H1 (cell line): Measurements from ENCODE around the gene LAYN. TPM values are rescaled to one million over a fixed set of nuclear protein-coding genes. Genes with fewer than 3 reads are reported as not detected.

ENCODE experiments used
- CTCF ChIA-PET: fragments of 300-600 bp; sonication (Branson Sonifier 250); formaldehyde crosslinking; loops from one replicate; lab custom pipeline; 2021; ENCODE audit not compliant: partially characterized antibody; lab: Charles Lee
- POLR2A ChIA-PET: fragments of 300-600 bp; sonication (Branson Sonifier 250); formaldehyde crosslinking; loops from one replicate; lab custom pipeline; 2021; ENCODE audit warnings: inconsistent platforms; ENCODE audit not compliant: partially characterized antibody; lab: Charles Lee
- DNase-seq, 2 experiments: peaks; one replicate each; pipeline versions ENCODE4 v3.0.0 to v3.0.0-alpha.2; 2010 to 2022; ENCODE audit warnings: low spot score in 2 of 2, low read depth in 1 of 2, mixed read lengths in 1 of 2
- FAIRE-seq: peaks from 2 replicates; lab custom pipeline; 2011; peaks lifted over from hg19 to GRCh38; lab: Jason Lieb, UNC
- H2AFZ ChIP-seq: 2 replicates; pipeline ENCODE4 v1.8.1; 2012; ENCODE audit warnings: low read length, inconsistent platforms
- H2AK5ac ChIP-seq: 2 replicates; pipeline ENCODE4 v1.6.1; 2013; ENCODE audit warnings: low read depth, low read length
- H2BK120ac ChIP-seq: replicated peaks from 2 replicates; pipeline ENCODE3; 2013; ENCODE audit warnings: low read depth, low read length, inconsistent platforms
- H2BK12ac ChIP-seq: 2 replicates; pipeline ENCODE4 v1.6.1; 2013; ENCODE audit warnings: low read depth, low read length
- H2BK15ac ChIP-seq: 2 replicates; pipeline ENCODE4 v1.6.1; 2013; ENCODE audit warnings: low read length
- H2BK20ac ChIP-seq: 2 replicates; pipeline ENCODE4 v1.6.1; 2013; ENCODE audit warnings: low read length
- H2BK5ac ChIP-seq: 2 replicates; pipeline ENCODE4 v1.6.1; 2013; ENCODE audit warnings: low read depth, low read length
- H3K14ac ChIP-seq: 2 replicates; pipeline ENCODE4 v1.6.1; 2013; ENCODE audit warnings: inconsistent platforms; ENCODE audit not compliant: insufficient read length
- H3K18ac ChIP-seq: 2 replicates; pipeline ENCODE4 v1.6.1; 2013; ENCODE audit warnings: low read length; ENCODE audit errors: extremely low read depth
- H3K23ac ChIP-seq: 2 replicates; pipeline ENCODE4 v1.6.1; 2013; ENCODE audit warnings: inconsistent platforms; ENCODE audit not compliant: insufficient read length
- H3K23me2 ChIP-seq: 2 replicates; pipeline ENCODE4 v1.6.1; 2013; ENCODE audit warnings: low read depth, low read length
- H3K27ac ChIP-seq: 2 replicates; pipeline ENCODE4 v1.6.1; 2011; ENCODE audit warnings: low read depth, low read length, inconsistent platforms
- H3K27me3 ChIP-seq, 4 experiments: replicated peaks in 1 of 4; 1 replicate in 1 of 4; 2 replicates in 3 of 4; pipeline versions ENCODE4 v1.6.1 to v1.8.1; 2011 to 2013; ENCODE audit warnings: low read length in 3 of 4, mild to moderate bottlenecking in 3 of 4, inconsistent platforms in 2 of 4, mixed read lengths in 2 of 4, moderate library complexity in 1 of 4; ENCODE audit not compliant: control insufficient read depth in 3 of 4, insufficient read depth in 3 of 4; ENCODE audit errors: extremely low read depth in 1 of 4
- H3K36me3 ChIP-seq, 4 experiments: 2 replicates each; pipeline versions ENCODE4 v1.6.1 to v1.8.1; 2011 to 2013; ENCODE audit warnings: mild to moderate bottlenecking in 4 of 4, low read length in 3 of 4, moderate library complexity in 2 of 4, control low read depth in 1 of 4, inconsistent platforms in 1 of 4; ENCODE audit not compliant: insufficient read depth in 4 of 4, control insufficient read depth in 2 of 4
- H3K4ac ChIP-seq: replicated peaks from 2 replicates; pipeline ENCODE3; 2013; ENCODE audit warnings: low read length, low read depth, mixed read lengths, inconsistent platforms; ENCODE audit not compliant: insufficient read length
- H3K4me1 ChIP-seq, 4 experiments: replicated peaks in 1 of 4; 1 replicate in 1 of 4; 2 replicates in 3 of 4; pipeline versions ENCODE4 v1.6.1 to v1.8.1; 2011 to 2013; ENCODE audit warnings: low read length in 3 of 4, inconsistent platforms in 2 of 4, mixed read lengths in 1 of 4; ENCODE audit not compliant: insufficient read depth in 4 of 4, control insufficient read depth in 3 of 4
- H3K4me2 ChIP-seq, 2 experiments: 2 replicates each; pipeline versions ENCODE4 v1.6.1 to v1.8.1; 2011 to 2013; ENCODE audit warnings: low read depth in 2 of 2, low read length in 2 of 2, control low read depth in 1 of 2, inconsistent platforms in 1 of 2, mild to moderate bottlenecking in 1 of 2; ENCODE audit not compliant: insufficient read depth in 1 of 2
- H3K4me3 ChIP-seq, 4 experiments: fragments of 200-600, 300-600 bp in 1 of 4; sonication (generic), shearing (Covaris generic), sonication (Bioruptor Twin) in 1 of 4; 2 replicates each; pipeline versions ENCODE4 v1.5.1 to v1.8.1; 2011 to 2016; ENCODE audit warnings: low read length in 4 of 4, low read depth in 3 of 4, control low read depth in 2 of 4, inconsistent platforms in 2 of 4, mild to moderate bottlenecking in 2 of 4, mixed read lengths in 1 of 4, moderate library complexity in 1 of 4; ENCODE audit not compliant: insufficient read depth in 2 of 4; ENCODE audit errors: extremely low read depth in 1 of 4
- H3K56ac ChIP-seq: replicated peaks from 2 replicates; pipeline ENCODE3; 2013; ENCODE audit warnings: low read depth, mild to moderate bottlenecking, mixed read lengths, low read length, inconsistent platforms; ENCODE audit not compliant: insufficient read length
- H3K79me1 ChIP-seq: 2 replicates; pipeline ENCODE4 v1.6.1; 2013; ENCODE audit warnings: low read depth, low read length, control low read depth
- H3K79me2 ChIP-seq, 2 experiments: 2 replicates each; pipeline versions ENCODE4 v1.6.1 to v1.8.1; 2012 to 2013; ENCODE audit warnings: low read length in 2 of 2, mild to moderate bottlenecking in 2 of 2, inconsistent platforms in 1 of 2; ENCODE audit not compliant: insufficient read depth in 2 of 2, control insufficient read depth in 1 of 2
- H3K9ac ChIP-seq, 4 experiments: replicated peaks in 1 of 4; 1 replicate in 1 of 4; 2 replicates in 3 of 4; pipeline versions ENCODE4 v1.6.1 to v1.8.1; 2011 to 2013; ENCODE audit warnings: low read depth in 3 of 4, low read length in 3 of 4, control low read depth in 2 of 4, mild to moderate bottlenecking in 2 of 4, moderate library complexity in 2 of 4, inconsistent platforms in 1 of 4; ENCODE audit errors: extremely low read depth in 1 of 4
- H3K9me3 ChIP-seq, 2 experiments: 2 replicates each; pipeline versions ENCODE4 v1.6.1 to v1.8.1; 2012 to 2013; ENCODE audit warnings: mild to moderate bottlenecking in 2 of 2, moderate library complexity in 2 of 2, control low read depth in 1 of 2, inconsistent platforms in 1 of 2, low read depth in 1 of 2, low read length in 1 of 2, mixed read lengths in 1 of 2; ENCODE audit not compliant: insufficient read depth in 2 of 2
- H4K20me1 ChIP-seq, 2 experiments: replicated peaks in 1 of 2; 2 replicates each; pipeline versions ENCODE3 to v1.8.1; 2011 to 2013; ENCODE audit warnings: inconsistent platforms in 2 of 2, low read length in 2 of 2, mild to moderate bottlenecking in 1 of 2; ENCODE audit not compliant: insufficient read depth in 2 of 2, control insufficient read depth in 1 of 2
- H4K5ac ChIP-seq: 2 replicates; pipeline ENCODE4 v1.6.1; 2013; ENCODE audit warnings: low read length, low read depth, mixed read lengths, inconsistent platforms; ENCODE audit not compliant: insufficient read length
- H4K8ac ChIP-seq: 2 replicates; pipeline ENCODE4 v1.8.0; 2013; ENCODE audit warnings: mild to moderate bottlenecking, moderate library complexity, low read length, inconsistent platforms; ENCODE audit not compliant: insufficient read depth; ENCODE audit errors: extremely low read depth
- H4K91ac ChIP-seq: replicated peaks from 2 replicates; pipeline ENCODE3; 2013; ENCODE audit warnings: low read length, mixed read lengths, inconsistent platforms; ENCODE audit not compliant: insufficient read length
- EP300 ChIP-seq, 2 experiments: IDR thresholded peaks; 1 replicate in 1 of 2; 2 replicates in 1 of 2; pipeline ENCODE4 v1.6.1; 2011 to 2012; ENCODE audit warnings: low read depth in 2 of 2, low read length in 2 of 2, mild to moderate bottlenecking in 2 of 2, borderline replicate concordance in 1 of 2, inconsistent platforms in 1 of 2, moderate library complexity in 1 of 2
- EZH2 ChIP-seq: fragments of 200-600 bp; sonication (generic); IDR thresholded peaks from 2 replicates; pipeline ENCODE4 v1.7.1; 2012; ENCODE audit warnings: low read depth, mild to moderate bottlenecking, moderate library complexity, low read length, inconsistent platforms; ENCODE audit not compliant: severe bottlenecking
- HDAC6 ChIP-seq: IDR thresholded peaks from one replicate; pipeline ENCODE4 v1.7.1; 2012; ENCODE audit warnings: low read depth, mild to moderate bottlenecking, inconsistent platforms, low read length, moderate library complexity
- JUN ChIP-seq: IDR thresholded peaks from 2 replicates; pipeline ENCODE4 v1.6.1; 2011; ENCODE audit warnings: low read depth, mild to moderate bottlenecking, improper control_type of control experiment, low read length
- MAX ChIP-seq: IDR thresholded peaks from 2 replicates; pipeline ENCODE4 v1.6.1; 2012; ENCODE audit warnings: inconsistent platforms
- POLR2AphosphoS5 ChIP-seq: IDR thresholded peaks from 2 replicates; pipeline ENCODE4 v1.6.1; 2011; ENCODE audit warnings: low read depth, low read length
- SIN3A ChIP-seq, 2 experiments: IDR thresholded peaks in 1 of 2; conservative IDR thresholded peaks in 1 of 2; 2 replicates each; pipeline ENCODE4 v1.6.1; 2011 to 2012; ENCODE audit warnings: low read length in 2 of 2, improper control_type of control experiment in 1 of 2, low read depth in 1 of 2, mild to moderate bottlenecking in 1 of 2
- TAF7 ChIP-seq: optimal IDR thresholded peaks from 2 replicates; pipeline ENCODE3; 2011; ENCODE audit warnings: low read depth, mild to moderate bottlenecking, inconsistent platforms, low read length, moderate library complexity, borderline replicate concordance
- TCF12 ChIP-seq: IDR thresholded peaks from 2 replicates; pipeline ENCODE4 v1.6.1; 2011; ENCODE audit warnings: low read depth, mild to moderate bottlenecking, low read length
- USF2 ChIP-seq: IDR thresholded peaks from 2 replicates; pipeline ENCODE4 v1.6.1; 2011; ENCODE audit warnings: low read length, improper control_type of control experiment
- polyA plus RNA-seq, 7 experiments: library from polyadenylated mRNA; depleted of rRNA in 3 of 7; stranded (reverse) in 5 of 7; unstranded in 2 of 7; fragments of >200 nt in 5 of 7; fragments of 200-250 nt in 2 of 7; gene quantifications; 1 replicate in 5 of 7; 2 replicates in 1 of 7; 4 replicates in 1 of 7; pipeline versions ENCODE4 v1.2.1 to v1.2.3, GENCODE V29; 2011 to 2013; ENCODE audit warnings: missing spikeins in 2 of 7, mixed read lengths in 2 of 7
- total RNA-seq: library from RNA; stranded (reverse); fragmentation: NEBNext Ultra II Directional; extraction: Animal tissue kit (Norgen Biotek cat#: 25700); gene quantifications from 2 replicates; pipeline ENCODE4 v1.2.1, GENCODE V29; 2021

LAYN gene
- total and polyA plus RNA-seq, 2 of the 8 experiments (the other 6 are each of a cell fraction or from before 2014, with no cell fraction given) = 4.2 to 9.3 TPM

- no peak overlapping the region for H2BK5ac ChIP-seq
- H3K14ac ChIP-seq = no peak overlapping the region
- H2AFZ ChIP-seq = no peak overlapping the region
- H3K4ac ChIP-seq = no peak overlapping the region
- FAIRE-seq (no peak), DNase-seq (no peak)
- no peak overlapping the region for H3K23ac ChIP-seq
- H3K56ac ChIP-seq = no peak overlapping the region
- no peak overlapping the region for H2BK15ac ChIP-seq
- H2BK12ac ChIP-seq = no peak overlapping the region
- no peak overlapping the region for H3K27ac ChIP-seq
- no peak overlapping the region for H2BK120ac ChIP-seq
- H2BK20ac ChIP-seq = no peak overlapping the region
- H4K91ac ChIP-seq = no peak overlapping the region
- H3K4me1 ChIP-seq = peaks cover 0 to 5% (median 0%) of the 10 kb centered on the region in 4 experiments; a peak in 1 of 7 replicates
- H3K79me1 ChIP-seq = no peaks in the 10 kb centered on the region
- H3K23me2 ChIP-seq = no peaks in the 10 kb centered on the region
- no peak overlapping the region for H3K9ac ChIP-seq
- no peak overlapping the region for H3K4me2 ChIP-seq
- H4K8ac ChIP-seq = no peak overlapping the region
- H3K18ac ChIP-seq = no peak overlapping the region
- H3K9me3 ChIP-seq = no peaks in the 10 kb centered on the region
- H4K5ac ChIP-seq = no peak overlapping the region
- H4K20me1 ChIP-seq = no peaks in the 10 kb centered on the region
- H3K36me3 ChIP-seq = no peaks in the 10 kb centered on the region
- POLR2A ChIA-PET = no interaction called here
- H3K27me3 ChIP-seq = no peaks in the 10 kb centered on the region
- CTCF ChIA-PET = interaction anchor here (0.6 to 2.3 kb wide), 5 partner anchors 18 to 196 kb away, joined by 3 to 6 read pairs (median 4); no protein-coding TSS in a partner anchor
- H2AK5ac ChIP-seq = no peak overlapping the region
- no peak overlapping the region for H3K4me3 ChIP-seq
- no peaks in the 10 kb centered on the region for H3K79me2 ChIP-seq
- TF ChIP-seq SIN3A (conservative IDR thresholded peaks at IDR 0.05 in 1 of 2, IDR thresholded peaks at IDR 0.05 in 1 of 2; ENCODE audit: low read depth in 1 of 2, low read length in 2 of 2) (no peak), EP300 (IDR thresholded peaks at IDR 0.05; ENCODE audit: borderline replicate concordance in 1 of 2, low read depth in 2 of 2, low read length in 2 of 2) (no peak), TAF7 (no peak), JUN (no peak), USF2 (no peak), HDAC6 (no peak), EZH2 (no peak), TCF12 (no peak), POLR2AphosphoS5 (no peak), MAX (no peak)
These were observed 41.6 kb downstream of the LAYN start for GRCh38 chr11:111582163-111582562.
